ENCODE data around the gene FBXL20. TPM values are rescaled to one million over a fixed set of nuclear protein-coding genes. Genes with fewer than 3 reads are reported as not detected.

The FBXL20 gene
- polyA plus RNA-seq, 1 donor (not counting 4 experiments of a cell fraction or from before 2014, with no cell fraction given), result 4.9 TPM

- peak overlapping the region; percentile 42 for H3K9ac ChIP-seq (ENCODE audit: control insufficient read depth, extremely low read depth, insufficient read depth, low read length)
- no peak overlapping the region for H3K27ac ChIP-seq (ENCODE audit: control insufficient read depth, insufficient read depth, low read length)
- H3K4me3 ChIP-seq (ENCODE audit: control insufficient read depth in 2 of 3, extremely low read depth in 1 of 3, insufficient read depth in 2 of 3, low read depth in 1 of 3, low read length in 3 of 3), result no peak overlapping the region
- no peaks in the 10 kb centered on the region for H4K20me1 ChIP-seq (ENCODE audit: control insufficient read depth, extremely low read depth, insufficient read depth, low read length)
- dilution Hi-C loops (cut with MboI; ENCODE audit: extremely low pct_ligation_motif_present, low sequenced_read_pairs), result no loop called here
- no peaks in the 10 kb centered on the region for H3K9me3 ChIP-seq (ENCODE audit: control insufficient read depth, low read depth, low read length)
- no peak for FAIRE-seq
- H3K9me1 ChIP-seq (ENCODE audit: control insufficient read depth, extremely low read depth, insufficient read depth, low read length), result no peaks in the 10 kb centered on the region
- H3K4me1 ChIP-seq (ENCODE audit: control insufficient read depth, extremely low read depth, insufficient read depth, low read length), result peaks cover 13% of the 10 kb centered on the region
- no peak overlapping the region for H2AFZ ChIP-seq (ENCODE audit: control insufficient read depth, low read length)
- H3K4me2 ChIP-seq (ENCODE audit: control insufficient read depth, extremely low read depth, insufficient read depth, low read depth, low read length), result no peak overlapping the region
- peaks cover 20 to 30% of the 10 kb centered on the region in 2 experiments for H3K36me3 ChIP-seq (ENCODE audit: control insufficient read depth in 2 of 2, extremely low read depth in 1 of 2, insufficient read depth in 2 of 2, low read length in 2 of 2)
- DNase-seq (ENCODE audit: low read depth, low spot score), result no peak
- TF ChIP-seq CTCF (optimal IDR thresholded peaks at IDR 0.05 in 1 of 3, IDR thresholded peaks at IDR 0.05 in 1 of 3, conservative IDR thresholded peaks at IDR 0.05 in 1 of 3; ENCODE audit: extremely low read depth in 1 of 3, insufficient read depth in 2 of 3, low read length in 3 of 3) (no peak), EZH2 (IDR thresholded peaks at IDR 0.05; ENCODE audit: low read length) (no peak)
- H3K79me2 ChIP-seq (ENCODE audit: control insufficient read depth, insufficient read depth, low read length), result peaks cover 1% of the 10 kb centered on the region
- no peaks in the 10 kb centered on the region for H3K27me3 ChIP-seq (ENCODE audit: control insufficient read depth, extremely low read depth, insufficient read depth, low read length)
Measured at GRCh38 chr17:39405436-39405835, 4.0 kb upstream of the FBXL20 start.

- Histone ChIP-seq H3K4me2 (ENCODE audit: control insufficient read depth, extremely low read depth, insufficient read depth, low read depth, low read length) (peak overlapping the region; percentile 43), H3K9ac (ENCODE audit: control insufficient read depth, extremely low read depth, insufficient read depth, low read length) (peak overlapping the region; percentile 42), H3K79me2 (ENCODE audit: control insufficient read depth, insufficient read depth, low read length) (peaks cover 1% of the 10 kb centered on the region), H3K9me3 (ENCODE audit: control insufficient read depth, low read depth, low read length) (no peaks in the 10 kb centered on the region), H4K20me1 (ENCODE audit: control insufficient read depth, extremely low read depth, insufficient read depth, low read length) (no peaks in the 10 kb centered on the region), H3K4me1 (ENCODE audit: control insufficient read depth, extremely low read depth, insufficient read depth, low read length) (peaks cover 19% of the 10 kb centered on the region), H3K27ac (ENCODE audit: control insufficient read depth, insufficient read depth, low read length) (peak overlapping the region; percentile 71), H3K27me3 (ENCODE audit: control insufficient read depth, extremely low read depth, insufficient read depth, low read length) (no peaks in the 10 kb centered on the region), H2AFZ (ENCODE audit: control insufficient read depth, low read length) (no peak overlapping the region), H3K36me3 (ENCODE audit: control insufficient read depth in 2 of 2, extremely low read depth in 1 of 2, insufficient read depth in 2 of 2, low read length in 2 of 2) (peaks cover 14 to 23% of the 10 kb centered on the region in 2 experiments), H3K9me1 (ENCODE audit: control insufficient read depth, extremely low read depth, insufficient read depth, low read length) (no peaks in the 10 kb centered on the region), H3K4me3 (ENCODE audit: control insufficient read depth in 2 of 3, extremely low read depth in 1 of 3, insufficient read depth in 2 of 3, low read depth in 1 of 3, low read length in 3 of 3) (no peak overlapping the region)
- peak in 2 of 3 experiments; percentile 5 to 18 for TF ChIP-seq CTCF (optimal IDR thresholded peaks at IDR 0.05 in 1 of 3, IDR thresholded peaks at IDR 0.05 in 1 of 3, conservative IDR thresholded peaks at IDR 0.05 in 1 of 3; ENCODE audit: extremely low read depth in 1 of 3, insufficient read depth in 2 of 3, low read length in 3 of 3)
- TF ChIP-seq EZH2 (IDR thresholded peaks at IDR 0.05; ENCODE audit: low read length), result no peak
- dilution Hi-C loops (cut with MboI; ENCODE audit: extremely low pct_ligation_motif_present, low sequenced_read_pairs), result no loop called here
- peak; percentile 76 for FAIRE-seq
- DNase-seq (ENCODE audit: low read depth, low spot score), result peak; percentile 17
Measured at GRCh38 chr17:39404542-39405378, 3.3 kb upstream of the FBXL20 start.
